H1 (cell line): ENCODE data around the gene LRP1. TPM values are rescaled to one million over a fixed set of nuclear protein-coding genes. Genes with fewer than 3 reads are reported as not detected.

Source experiments
- CTCF ChIA-PET: fragments of 300-600 bp; sonication (Branson Sonifier 250); formaldehyde crosslinking; loops from one replicate; lab custom pipeline; 2021; ENCODE audit not compliant: partially characterized antibody; lab: Charles Lee
- POLR2A ChIA-PET: fragments of 300-600 bp; sonication (Branson Sonifier 250); formaldehyde crosslinking; loops from one replicate; lab custom pipeline; 2021; ENCODE audit warnings: inconsistent platforms; ENCODE audit not compliant: partially characterized antibody; lab: Charles Lee
- DNase-seq, 2 experiments: peaks; one replicate each; pipeline versions ENCODE4 v3.0.0 to v3.0.0-alpha.2; 2010 to 2022; ENCODE audit warnings: low spot score in 2 of 2, low read depth in 1 of 2, mixed read lengths in 1 of 2
- FAIRE-seq: peaks from 2 replicates; lab custom pipeline; 2011; peaks lifted over from hg19 to GRCh38; lab: Jason Lieb, UNC
- H2AFZ ChIP-seq: 2 replicates; pipeline ENCODE4 v1.8.1; 2012; ENCODE audit warnings: low read length, inconsistent platforms
- H2AK5ac ChIP-seq: 2 replicates; pipeline ENCODE4 v1.6.1; 2013; ENCODE audit warnings: low read depth, low read length
- H2BK120ac ChIP-seq: replicated peaks from 2 replicates; pipeline ENCODE3; 2013; ENCODE audit warnings: low read depth, low read length, inconsistent platforms
- H2BK12ac ChIP-seq: 2 replicates; pipeline ENCODE4 v1.6.1; 2013; ENCODE audit warnings: low read depth, low read length
- H2BK15ac ChIP-seq: 2 replicates; pipeline ENCODE4 v1.6.1; 2013; ENCODE audit warnings: low read length
- H2BK20ac ChIP-seq: 2 replicates; pipeline ENCODE4 v1.6.1; 2013; ENCODE audit warnings: low read length
- H2BK5ac ChIP-seq: 2 replicates; pipeline ENCODE4 v1.6.1; 2013; ENCODE audit warnings: low read depth, low read length
- H3K14ac ChIP-seq: 2 replicates; pipeline ENCODE4 v1.6.1; 2013; ENCODE audit warnings: inconsistent platforms; ENCODE audit not compliant: insufficient read length
- H3K18ac ChIP-seq: 2 replicates; pipeline ENCODE4 v1.6.1; 2013; ENCODE audit warnings: low read length; ENCODE audit errors: extremely low read depth
- H3K23ac ChIP-seq: 2 replicates; pipeline ENCODE4 v1.6.1; 2013; ENCODE audit warnings: inconsistent platforms; ENCODE audit not compliant: insufficient read length
- H3K23me2 ChIP-seq: 2 replicates; pipeline ENCODE4 v1.6.1; 2013; ENCODE audit warnings: low read depth, low read length
- H3K27ac ChIP-seq: 2 replicates; pipeline ENCODE4 v1.6.1; 2011; ENCODE audit warnings: low read depth, low read length, inconsistent platforms
- H3K27me3 ChIP-seq, 4 experiments: replicated peaks in 1 of 4; 1 replicate in 1 of 4; 2 replicates in 3 of 4; pipeline versions ENCODE4 v1.6.1 to v1.8.1; 2011 to 2013; ENCODE audit warnings: low read length in 3 of 4, mild to moderate bottlenecking in 3 of 4, inconsistent platforms in 2 of 4, mixed read lengths in 2 of 4, moderate library complexity in 1 of 4; ENCODE audit not compliant: control insufficient read depth in 3 of 4, insufficient read depth in 3 of 4; ENCODE audit errors: extremely low read depth in 1 of 4
- H3K36me3 ChIP-seq, 4 experiments: 2 replicates each; pipeline versions ENCODE4 v1.6.1 to v1.8.1; 2011 to 2013; ENCODE audit warnings: mild to moderate bottlenecking in 4 of 4, low read length in 3 of 4, moderate library complexity in 2 of 4, control low read depth in 1 of 4, inconsistent platforms in 1 of 4; ENCODE audit not compliant: insufficient read depth in 4 of 4, control insufficient read depth in 2 of 4
- H3K4ac ChIP-seq: replicated peaks from 2 replicates; pipeline ENCODE3; 2013; ENCODE audit warnings: low read length, low read depth, mixed read lengths, inconsistent platforms; ENCODE audit not compliant: insufficient read length
- H3K4me1 ChIP-seq, 4 experiments: replicated peaks in 1 of 4; 1 replicate in 1 of 4; 2 replicates in 3 of 4; pipeline versions ENCODE4 v1.6.1 to v1.8.1; 2011 to 2013; ENCODE audit warnings: low read length in 3 of 4, inconsistent platforms in 2 of 4, mixed read lengths in 1 of 4; ENCODE audit not compliant: insufficient read depth in 4 of 4, control insufficient read depth in 3 of 4
- H3K4me2 ChIP-seq, 2 experiments: 2 replicates each; pipeline versions ENCODE4 v1.6.1 to v1.8.1; 2011 to 2013; ENCODE audit warnings: low read depth in 2 of 2, low read length in 2 of 2, control low read depth in 1 of 2, inconsistent platforms in 1 of 2, mild to moderate bottlenecking in 1 of 2; ENCODE audit not compliant: insufficient read depth in 1 of 2
- H3K4me3 ChIP-seq, 4 experiments: fragments of 200-600, 300-600 bp in 1 of 4; sonication (generic), shearing (Covaris generic), sonication (Bioruptor Twin) in 1 of 4; 2 replicates each; pipeline versions ENCODE4 v1.5.1 to v1.8.1; 2011 to 2016; ENCODE audit warnings: low read length in 4 of 4, low read depth in 3 of 4, control low read depth in 2 of 4, inconsistent platforms in 2 of 4, mild to moderate bottlenecking in 2 of 4, mixed read lengths in 1 of 4, moderate library complexity in 1 of 4; ENCODE audit not compliant: insufficient read depth in 2 of 4; ENCODE audit errors: extremely low read depth in 1 of 4
- H3K56ac ChIP-seq: replicated peaks from 2 replicates; pipeline ENCODE3; 2013; ENCODE audit warnings: low read depth, mild to moderate bottlenecking, mixed read lengths, low read length, inconsistent platforms; ENCODE audit not compliant: insufficient read length
- H3K79me1 ChIP-seq: 2 replicates; pipeline ENCODE4 v1.6.1; 2013; ENCODE audit warnings: low read depth, low read length, control low read depth
- H3K79me2 ChIP-seq, 2 experiments: 2 replicates each; pipeline versions ENCODE4 v1.6.1 to v1.8.1; 2012 to 2013; ENCODE audit warnings: low read length in 2 of 2, mild to moderate bottlenecking in 2 of 2, inconsistent platforms in 1 of 2; ENCODE audit not compliant: insufficient read depth in 2 of 2, control insufficient read depth in 1 of 2
- H3K9ac ChIP-seq, 4 experiments: replicated peaks in 1 of 4; 1 replicate in 1 of 4; 2 replicates in 3 of 4; pipeline versions ENCODE4 v1.6.1 to v1.8.1; 2011 to 2013; ENCODE audit warnings: low read depth in 3 of 4, low read length in 3 of 4, control low read depth in 2 of 4, mild to moderate bottlenecking in 2 of 4, moderate library complexity in 2 of 4, inconsistent platforms in 1 of 4; ENCODE audit errors: extremely low read depth in 1 of 4
- H3K9me3 ChIP-seq, 2 experiments: 2 replicates each; pipeline versions ENCODE4 v1.6.1 to v1.8.1; 2012 to 2013; ENCODE audit warnings: mild to moderate bottlenecking in 2 of 2, moderate library complexity in 2 of 2, control low read depth in 1 of 2, inconsistent platforms in 1 of 2, low read depth in 1 of 2, low read length in 1 of 2, mixed read lengths in 1 of 2; ENCODE audit not compliant: insufficient read depth in 2 of 2
- H4K20me1 ChIP-seq, 2 experiments: replicated peaks in 1 of 2; 2 replicates each; pipeline versions ENCODE3 to v1.8.1; 2011 to 2013; ENCODE audit warnings: inconsistent platforms in 2 of 2, low read length in 2 of 2, mild to moderate bottlenecking in 1 of 2; ENCODE audit not compliant: insufficient read depth in 2 of 2, control insufficient read depth in 1 of 2
- H4K5ac ChIP-seq: 2 replicates; pipeline ENCODE4 v1.6.1; 2013; ENCODE audit warnings: low read length, low read depth, mixed read lengths, inconsistent platforms; ENCODE audit not compliant: insufficient read length
- H4K8ac ChIP-seq: 2 replicates; pipeline ENCODE4 v1.8.0; 2013; ENCODE audit warnings: mild to moderate bottlenecking, moderate library complexity, low read length, inconsistent platforms; ENCODE audit not compliant: insufficient read depth; ENCODE audit errors: extremely low read depth
- H4K91ac ChIP-seq: replicated peaks from 2 replicates; pipeline ENCODE3; 2013; ENCODE audit warnings: low read length, mixed read lengths, inconsistent platforms; ENCODE audit not compliant: insufficient read length
- ASH2L ChIP-seq: fragments of 200-600, 300-600 bp; sonication (generic); IDR thresholded peaks from one replicate; pipeline ENCODE4 v1.7.1; 2017; ENCODE audit warnings: low read length
- CHD1 ChIP-seq: IDR thresholded peaks from 2 replicates; pipeline ENCODE4 v1.6.1; 2012; ENCODE audit warnings: low read depth, low read length, improper control_type of control experiment
- CTBP2 ChIP-seq: IDR thresholded peaks from 2 replicates; pipeline ENCODE4 v1.7.0; 2011; ENCODE audit warnings: borderline replicate concordance, mild to moderate bottlenecking, moderate library complexity, mixed read lengths, low read length; ENCODE audit not compliant: insufficient read depth, insufficient read length
- GABPA ChIP-seq: IDR thresholded peaks from 2 replicates; pipeline ENCODE4 v1.6.1; 2011; ENCODE audit warnings: mild to moderate bottlenecking, low read length, moderate library complexity, borderline replicate concordance; ENCODE audit not compliant: insufficient read depth
- JUND ChIP-seq: IDR thresholded peaks from 2 replicates; pipeline ENCODE4 v1.6.1; 2011; ENCODE audit warnings: mild to moderate bottlenecking, improper control_type of control experiment, low read length
- KDM4A ChIP-seq: IDR thresholded peaks from one replicate; pipeline ENCODE4 v1.7.1; 2012; ENCODE audit warnings: low read depth, mild to moderate bottlenecking, moderate library complexity, low read length, inconsistent platforms; ENCODE audit not compliant: severe bottlenecking
- NRF1 ChIP-seq: IDR thresholded peaks from 2 replicates; pipeline ENCODE4 v1.6.1; 2011; ENCODE audit warnings: mild to moderate bottlenecking, low read depth, low read length, improper control_type of control experiment
- RAD21 ChIP-seq, 2 experiments: IDR thresholded peaks in 1 of 2; conservative IDR thresholded peaks in 1 of 2; 2 replicates each; pipeline ENCODE4 v1.6.1; 2011; ENCODE audit warnings: low read depth in 2 of 2, low read length in 2 of 2, improper control_type of control experiment in 1 of 2, inconsistent platforms in 1 of 2, mild to moderate bottlenecking in 1 of 2, moderate library complexity in 1 of 2
- RBBP5 ChIP-seq: IDR thresholded peaks from 2 replicates; pipeline ENCODE4 v1.7.1; 2012; ENCODE audit warnings: low read depth, mild to moderate bottlenecking, inconsistent platforms, low read length, moderate library complexity, borderline replicate concordance
- RXRA ChIP-seq: IDR thresholded peaks from 2 replicates; pipeline ENCODE4 v1.6.1; 2011; ENCODE audit warnings: low read depth, mild to moderate bottlenecking, low read length, moderate library complexity; ENCODE audit not compliant: insufficient read depth
- SRF ChIP-seq: IDR thresholded peaks from 2 replicates; pipeline ENCODE4 v1.6.1; 2011; ENCODE audit warnings: mild to moderate bottlenecking, low read depth, low read length, moderate library complexity
- WGBS, 2 experiments: shearing (Covaris generic) in 1 of 2; methylation state at CpG; one replicate each; pipeline versions ENCODE4 v1.1.6 to v1.1.7; 2013 to 2015; ENCODE audit warnings: low lambda C conversion rate in 2 of 2, mixed read lengths in 2 of 2, inconsistent platforms in 1 of 2, low coverage in 1 of 2, missing lambda C conversion rate in 1 of 2; ENCODE audit not compliant: insufficient replicate concordance in 2 of 2, insufficient coverage in 1 of 2, insufficient read length in 1 of 2; ENCODE audit errors: extremely low coverage in 1 of 2, missing lambda C conversion rate in 1 of 2; 5-methylcytosine and 5-hydroxymethylcytosine counted together
- polyA plus RNA-seq, 7 experiments: library from polyadenylated mRNA; depleted of rRNA in 3 of 7; stranded (reverse) in 5 of 7; unstranded in 2 of 7; fragments of >200 nt in 5 of 7; fragments of 200-250 nt in 2 of 7; gene quantifications; 1 replicate in 5 of 7; 2 replicates in 1 of 7; 4 replicates in 1 of 7; pipeline versions ENCODE4 v1.2.1 to v1.2.3, GENCODE V29; 2011 to 2013; ENCODE audit warnings: missing spikeins in 2 of 7, mixed read lengths in 2 of 7
- total RNA-seq: library from RNA; stranded (reverse); fragmentation: NEBNext Ultra II Directional; extraction: Animal tissue kit (Norgen Biotek cat#: 25700); gene quantifications from 2 replicates; pipeline ENCODE4 v1.2.1, GENCODE V29; 2021

LRP1 gene
- total and polyA plus RNA-seq, 2 of the 8 experiments (the other 6 are each of a cell fraction or from before 2014, with no cell fraction given): 35.3 to 92.5 TPM

DNA sequence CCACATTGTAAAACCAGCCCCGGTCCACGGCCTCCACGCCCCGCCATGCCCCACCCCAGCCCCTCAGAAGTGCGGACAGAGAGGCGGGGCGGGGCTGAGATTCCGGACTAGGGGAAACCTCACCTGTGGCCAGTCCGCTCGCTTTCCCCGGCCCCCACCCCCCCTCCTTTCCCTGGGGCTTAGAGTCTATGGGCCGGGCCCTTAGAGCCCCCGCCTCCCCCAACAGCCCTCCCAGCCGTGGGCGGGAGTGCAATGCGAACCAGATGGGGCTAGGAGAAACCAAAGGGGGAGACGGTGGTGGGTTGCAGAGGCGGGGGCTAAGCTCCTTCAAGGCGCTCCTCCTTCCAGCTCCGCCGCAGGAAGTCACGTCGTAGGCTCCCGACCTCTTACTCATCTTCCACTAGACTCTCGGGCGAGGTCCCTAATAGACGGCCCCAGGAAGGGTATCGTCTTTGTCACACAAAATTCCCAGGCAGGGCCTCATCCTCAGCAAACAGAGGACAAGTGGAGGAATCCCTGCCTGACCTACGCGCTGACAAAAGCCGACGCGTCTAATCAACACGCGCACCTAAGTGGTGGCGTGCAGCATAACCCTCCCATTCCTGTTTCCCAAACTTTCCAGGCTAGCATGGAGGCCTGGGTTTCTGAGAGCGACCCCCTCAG is 40.5 kb upstream of the LRP1 start:
- Histone ChIP-seq H2BK15ac (no peak overlapping the region), H3K27ac (peak overlapping the region; percentile 84), H2BK12ac (peak overlapping the region; percentile 94; the same call in 1 of the 2 replicates), H3K4ac (peak overlapping the region; percentile 69), H3K27me3 (no peaks in the 10 kb centered on the region), H3K79me1 (peaks cover 4% of the 10 kb centered on the region; the same call in 1 of the 2 replicates), H3K23ac (no peak overlapping the region), H2BK20ac (peak overlapping the region; percentile 90; the same call in 1 of the 2 replicates), H2BK120ac (peak overlapping the region; percentile 94), H3K14ac (no peak overlapping the region), H3K56ac (peak overlapping the region; percentile 94), H3K4me3 (peak overlapping the region; percentile 45 to 79 (median 62)), H4K91ac (peak overlapping the region; percentile 98), H3K18ac (peak overlapping the region; percentile 97), H3K23me2 (peaks cover 25% of the 10 kb centered on the region), H3K9me3 (no peaks in the 10 kb centered on the region), H2AFZ (no peak overlapping the region), H3K4me1 (peaks cover 0 to 20% (median 11%) of the 10 kb centered on the region in 4 experiments; a peak in 6 of 7 replicates), H3K4me2 (peak overlapping the region; percentile 81 to 89), H3K9ac (peak overlapping the region in 3 of 4 experiments; percentile 74 to 75 (median 75); a peak in 6 of 7 replicates), H2BK5ac (peak overlapping the region; percentile 96), H3K36me3 (peaks cover 8 to 16% (median 11%) of the 10 kb centered on the region in 4 experiments; a peak in 6 of 8 replicates), H2AK5ac (peak overlapping the region; percentile 30; the same call in 1 of the 2 replicates), H4K20me1 (peaks cover 2 to 11% of the 10 kb centered on the region in 2 experiments), H4K8ac (peak overlapping the region; percentile 93), H3K79me2 (peaks cover 0 to 18% of the 10 kb centered on the region in 2 experiments; a peak in 1 of 4 replicates), H4K5ac (peak overlapping the region; percentile 95)
- POLR2A ChIA-PET: interaction anchor here (0.5 to 16.5 kb wide), 10 partner anchors 9 to 372 kb away, joined by 3 to 352 read pairs (median 7); partner anchors contain the start of genes GLI1, NEMP1, STAT6 and TAC3
- CTCF ChIA-PET: interaction anchor here (1.2 to 14.0 kb wide), 6 partner anchors 16 to 139 kb away, joined by 3 to 325 read pairs (median 4); partner anchors contain the start of genes STAT6 and TAC3
- peak in 1 of 2 experiments; percentile 85 for DNase-seq
- no peak for FAIRE-seq
- 2% methylated on average over 33 of the region's 37 CpGs; no CpG with 5 or more reads in 1 of the 2 experiments for WGBS, 2 experiments
- TF ChIP-seq NRF1: no peak
- no peak for TF ChIP-seq CTBP2
- no peak for TF ChIP-seq GABPA
- TF ChIP-seq CHD1: no peak
- TF ChIP-seq JUND: no peak
- TF ChIP-seq RAD21 (IDR thresholded peaks at IDR 0.05 in 1 of 2, conservative IDR thresholded peaks at IDR 0.05 in 1 of 2; ENCODE audit: low read depth in 2 of 2, low read length in 2 of 2): no peak
- TF ChIP-seq RXRA: no peak
- no peak for TF ChIP-seq ASH2L
- no peak for TF ChIP-seq KDM4A
- TF ChIP-seq SRF: no peak
- TF ChIP-seq RBBP5: no peak
